SK-N-SH (cell line): ENCODE results near the gene SH3D21.

Source experiments
- CHD2 ChIP-seq: fragments of 150-350 bp; IDR thresholded peaks from 2 replicates; pipeline ENCODE4 v1.6.1; 2018; ENCODE audit warnings: low read length; ENCODE audit not compliant: partially characterized antibody
- FOSL2 ChIP-seq: IDR thresholded peaks from 2 replicates; pipeline ENCODE4 v1.4.0; 2012; ENCODE audit warnings: low read depth, mild to moderate bottlenecking, moderate library complexity, borderline replicate concordance
- POLR2AphosphoS5 ChIP-seq: IDR thresholded peaks from 2 replicates; pipeline ENCODE4 v1.6.1; 2012; ENCODE audit warnings: low read depth, low read length
- RFX5 ChIP-seq: IDR thresholded peaks from 2 replicates; pipeline ENCODE4 v1.6.1; 2012; ENCODE audit warnings: mild to moderate bottlenecking, improper control_type of control experiment, low read length
- USF2 ChIP-seq: fragments of 150-350 bp; IDR thresholded peaks from 2 replicates; pipeline ENCODE4 v1.6.1; 2017; ENCODE audit warnings: antibody characterized with exemption, low read length, low read depth, borderline replicate concordance
- TF ChIP-seq, protein P1 (sequence below): fragments of 200-600 bp; sonication (generic); IDR thresholded peaks from 2 replicates; pipeline ENCODE4 v1.6.1; 2017; ENCODE audit warnings: antibody characterized with exemption, mild to moderate bottlenecking, moderate library complexity
- TF ChIP-seq, protein P2 (sequence below): IDR thresholded peaks from 2 replicates; pipeline ENCODE4 v1.4.0; 2012; ENCODE audit warnings: low read depth, borderline replicate concordance

- TF ChIP-seq, protein P1, sequence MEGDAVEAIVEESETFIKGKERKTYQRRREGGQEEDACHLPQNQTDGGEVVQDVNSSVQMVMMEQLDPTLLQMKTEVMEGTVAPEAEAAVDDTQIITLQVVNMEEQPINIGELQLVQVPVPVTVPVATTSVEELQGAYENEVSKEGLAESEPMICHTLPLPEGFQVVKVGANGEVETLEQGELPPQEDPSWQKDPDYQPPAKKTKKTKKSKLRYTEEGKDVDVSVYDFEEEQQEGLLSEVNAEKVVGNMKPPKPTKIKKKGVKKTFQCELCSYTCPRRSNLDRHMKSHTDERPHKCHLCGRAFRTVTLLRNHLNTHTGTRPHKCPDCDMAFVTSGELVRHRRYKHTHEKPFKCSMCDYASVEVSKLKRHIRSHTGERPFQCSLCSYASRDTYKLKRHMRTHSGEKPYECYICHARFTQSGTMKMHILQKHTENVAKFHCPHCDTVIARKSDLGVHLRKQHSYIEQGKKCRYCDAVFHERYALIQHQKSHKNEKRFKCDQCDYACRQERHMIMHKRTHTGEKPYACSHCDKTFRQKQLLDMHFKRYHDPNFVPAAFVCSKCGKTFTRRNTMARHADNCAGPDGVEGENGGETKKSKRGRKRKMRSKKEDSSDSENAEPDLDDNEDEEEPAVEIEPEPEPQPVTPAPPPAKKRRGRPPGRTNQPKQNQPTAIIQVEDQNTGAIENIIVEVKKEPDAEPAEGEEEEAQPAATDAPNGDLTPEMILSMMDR: no peak; the same call in 1 of the 2 replicates
- TF ChIP-seq CHD2: no peak
- no peak for TF ChIP-seq USF2
- no peak for TF ChIP-seq POLR2AphosphoS5
- TF ChIP-seq, protein P2, sequence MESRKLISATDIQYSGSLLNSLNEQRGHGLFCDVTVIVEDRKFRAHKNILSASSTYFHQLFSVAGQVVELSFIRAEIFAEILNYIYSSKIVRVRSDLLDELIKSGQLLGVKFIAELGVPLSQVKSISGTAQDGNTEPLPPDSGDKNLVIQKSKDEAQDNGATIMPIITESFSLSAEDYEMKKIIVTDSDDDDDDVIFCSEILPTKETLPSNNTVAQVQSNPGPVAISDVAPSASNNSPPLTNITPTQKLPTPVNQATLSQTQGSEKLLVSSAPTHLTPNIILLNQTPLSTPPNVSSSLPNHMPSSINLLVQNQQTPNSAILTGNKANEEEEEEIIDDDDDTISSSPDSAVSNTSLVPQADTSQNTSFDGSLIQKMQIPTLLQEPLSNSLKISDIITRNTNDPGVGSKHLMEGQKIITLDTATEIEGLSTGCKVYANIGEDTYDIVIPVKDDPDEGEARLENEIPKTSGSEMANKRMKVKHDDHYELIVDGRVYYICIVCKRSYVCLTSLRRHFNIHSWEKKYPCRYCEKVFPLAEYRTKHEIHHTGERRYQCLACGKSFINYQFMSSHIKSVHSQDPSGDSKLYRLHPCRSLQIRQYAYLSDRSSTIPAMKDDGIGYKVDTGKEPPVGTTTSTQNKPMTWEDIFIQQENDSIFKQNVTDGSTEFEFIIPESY: no peak
- no peak for TF ChIP-seq RFX5
- TF ChIP-seq FOSL2: peak; percentile 61; the same call in 1 of the 2 replicates
These were observed 47.0 kb downstream of the SH3D21 start for GRCh38 chr1:36352910-36353878.
